GM19238 (cell line): ENCODE results near the gene TRMT2A.

Source experiments
- DNase-seq: peaks from one replicate; pipeline ENCODE4 v3.0.0; 2011; ENCODE audit warnings: low spot score; ENCODE audit not compliant: insufficient read length

The TRMT2A gene

GRCh38 chr22:20135806-20136602, 19.0 kb upstream of the TRMT2A start:
- no peak for DNase-seq

GRCh38 chr22:20135265-20135664, 18.2 kb upstream of the TRMT2A start:
- no peak for DNase-seq

- DNase-seq: no peak
Observed at GRCh38 chr22:20133930-20134549, 17.0 kb upstream of the TRMT2A start.

- DNase-seq: no peak
Observed at GRCh38 chr22:20132686-20133246, 15.7 kb upstream of the TRMT2A start.

- DNase-seq: peak; percentile 38
Observed at GRCh38 chr22:20131859-20132685, 15.0 kb upstream of the TRMT2A start.

- peak; percentile 73 for DNase-seq
Observed at GRCh38 chr22:20131597-20131858, 14.5 kb upstream of the TRMT2A start, which contains the start of gene ZDHHC8. Gene ZDHHC8 (plus strand): TSS chr22:20131804. CDS start chr22:20131948, 144 bp downstream.

- peak; percentile 88 for DNase-seq
Observed at GRCh38 chr22:20130731-20131596, 13.9 kb upstream of the TRMT2A start.

- DNase-seq: no peak
Observed at GRCh38 chr22:20130319-20130718, 13.3 kb upstream of the TRMT2A start.

- DNase-seq: no peak
Observed at GRCh38 chr22:20129747-20130014, 12.7 kb upstream of the TRMT2A start.

- no peak for DNase-seq
Observed at GRCh38 chr22:20128902-20129746, 12.1 kb upstream of the TRMT2A start.

GRCh38 chr22:20128619-20128901, 11.5 kb upstream of the TRMT2A start:
- no peak for DNase-seq

GRCh38 chr22:20127869-20128618, 11.0 kb upstream of the TRMT2A start:
- DNase-seq: no peak

GRCh38 chr22:20127318-20127868, 10.4 kb upstream of the TRMT2A start:
- DNase-seq: no peak

GRCh38 chr22:20126284-20127029, 9.4 kb upstream of the TRMT2A start:
- no peak for DNase-seq

- DNase-seq: no peak
Observed at GRCh38 chr22:20125201-20126174, 8.5 kb upstream of the TRMT2A start.

GRCh38 chr22:20124083-20124787, 7.2 kb upstream of the TRMT2A start:
- no peak for DNase-seq
